GM08714 (cell line): Measurements from ENCODE around the gene USP34.

Source experiments
- H3K4me3 ChIP-seq: fragments of 200-500 bp; sonication (Bioruptor generic); 2 replicates; pipeline ENCODE4 v1.5.1; 2014; ENCODE audit warnings: mild to moderate bottlenecking, low read length, inconsistent platforms
- ZNF274 ChIP-seq: IDR thresholded peaks from 2 replicates; pipeline ENCODE4 v1.6.1; 2012; ENCODE audit warnings: mild to moderate bottlenecking, low read depth, low read length

USP34 gene

GRCh38 chr2:61291851-61292575, 178.9 kb downstream of the USP34 start:
- no peak for TF ChIP-seq ZNF274
- no peak overlapping the region for H3K4me3 ChIP-seq

GRCh38 chr2:61288070-61288841, 182.6 kb downstream of the USP34 start:
- H3K4me3 ChIP-seq = no peak overlapping the region
- no peak for TF ChIP-seq ZNF274

GRCh38 chr2:61287254-61287653, 183.6 kb downstream of the USP34 start:
- H3K4me3 ChIP-seq = no peak overlapping the region
- TF ChIP-seq ZNF274 = no peak

GRCh38 chr2:61283443-61284160, 187.3 kb downstream of the USP34 start:
- TF ChIP-seq ZNF274 = no peak
- H3K4me3 ChIP-seq = no peak overlapping the region

- no peak for TF ChIP-seq ZNF274
- no peak overlapping the region for H3K4me3 ChIP-seq
Measured at GRCh38 chr2:61282104-61282590, 188.7 kb downstream of the USP34 start.

GRCh38 chr2:61281321-61281720, 189.6 kb downstream of the USP34 start:
- H3K4me3 ChIP-seq = no peak overlapping the region
- no peak for TF ChIP-seq ZNF274

- no peak for TF ChIP-seq ZNF274
- no peak overlapping the region for H3K4me3 ChIP-seq
Measured at GRCh38 chr2:61277756-61278155, 193.1 kb downstream of the USP34 start.

- TF ChIP-seq ZNF274 = no peak
- H3K4me3 ChIP-seq = no peak overlapping the region
Measured at GRCh38 chr2:61275575-61276184, 195.2 kb downstream of the USP34 start.

- TF ChIP-seq ZNF274 = no peak
- no peak overlapping the region for H3K4me3 ChIP-seq
Measured at GRCh38 chr2:61272421-61273070, 198.3 kb downstream of the USP34 start.

- no peak for TF ChIP-seq ZNF274
Measured at GRCh38 chr2:61268249-61268648, 202.6 kb downstream of the USP34 start.

GRCh38 chr2:61266632-61267505, 204.0 kb downstream of the USP34 start:
- no peak overlapping the region for H3K4me3 ChIP-seq
- TF ChIP-seq ZNF274 = no peak

More at GRCh38 chr2:61268249-61268648, 202.6 kb downstream of the USP34 start:
- H3K4me3 ChIP-seq = no peak overlapping the region

GRCh38 chr2:61263830-61264229, 207.1 kb downstream of the USP34 start:
- TF ChIP-seq ZNF274 = no peak
- no peak overlapping the region for H3K4me3 ChIP-seq

- no peak for TF ChIP-seq ZNF274
- H3K4me3 ChIP-seq = no peak overlapping the region
Measured at GRCh38 chr2:61262699-61263098, 208.2 kb downstream of the USP34 start.
